Colon (tissue), 2 donors: Measurements from ENCODE around the gene ARHGAP40.

Source experiments
- FAIRE-seq: peaks from 2 replicates; lab custom pipeline; 2012; peaks lifted over from hg19 to GRCh38; lab: Jason Lieb, UNC
- donor health status: control.
- donor health status: control.

Gene ARHGAP40

DNA sequence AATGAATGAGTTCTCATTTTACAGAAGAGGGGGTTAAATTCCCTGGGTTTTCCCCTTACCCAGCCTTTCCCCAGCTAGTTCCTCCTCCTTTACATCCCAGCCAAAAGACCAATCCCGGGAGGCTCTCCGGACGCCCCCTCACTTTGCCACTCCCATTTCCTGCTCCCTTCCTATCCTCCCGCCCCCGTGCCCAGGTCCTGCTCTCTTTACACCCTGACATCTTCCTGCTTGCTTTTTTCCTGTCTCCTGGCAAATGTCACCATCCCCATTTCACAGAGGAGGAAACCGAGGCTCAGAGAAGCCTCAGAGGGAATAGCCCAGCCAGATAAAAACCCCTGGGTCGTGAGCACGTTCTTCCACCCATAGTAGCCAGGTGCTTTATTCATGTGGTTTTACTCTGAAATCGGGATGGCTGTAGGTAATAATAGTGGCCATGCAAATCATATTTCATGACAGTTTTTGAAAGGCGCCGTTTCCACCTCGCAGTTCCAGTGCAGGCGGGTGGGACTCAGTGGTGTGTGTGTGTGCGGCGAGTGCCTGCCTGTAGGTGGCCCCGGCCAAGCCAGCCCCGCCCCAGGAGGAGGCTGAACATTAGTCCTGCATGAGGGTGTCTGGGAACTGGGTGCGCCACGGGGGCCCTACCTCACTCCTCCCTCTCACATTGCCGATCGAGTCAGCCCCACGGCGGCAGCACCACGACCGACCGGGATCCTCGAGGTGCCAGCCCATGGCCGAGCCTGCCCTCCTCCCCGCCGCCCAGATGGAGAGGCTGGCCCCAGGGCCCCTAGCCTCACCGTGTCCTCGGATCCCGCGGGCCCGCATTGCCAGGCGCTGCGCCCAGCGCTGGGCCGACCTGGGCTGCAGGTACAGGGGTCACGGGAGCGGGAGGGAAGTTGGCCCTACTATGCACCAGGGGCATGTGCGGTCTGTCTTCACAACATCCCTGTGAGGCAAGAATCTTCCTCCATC lies at the start of gene ARHGAP40:
TSS of gene ARHGAP40 (plus strand) at position 594 of the 969 bp plus-strand sequence.
- FAIRE-seq: no peak

DNA sequence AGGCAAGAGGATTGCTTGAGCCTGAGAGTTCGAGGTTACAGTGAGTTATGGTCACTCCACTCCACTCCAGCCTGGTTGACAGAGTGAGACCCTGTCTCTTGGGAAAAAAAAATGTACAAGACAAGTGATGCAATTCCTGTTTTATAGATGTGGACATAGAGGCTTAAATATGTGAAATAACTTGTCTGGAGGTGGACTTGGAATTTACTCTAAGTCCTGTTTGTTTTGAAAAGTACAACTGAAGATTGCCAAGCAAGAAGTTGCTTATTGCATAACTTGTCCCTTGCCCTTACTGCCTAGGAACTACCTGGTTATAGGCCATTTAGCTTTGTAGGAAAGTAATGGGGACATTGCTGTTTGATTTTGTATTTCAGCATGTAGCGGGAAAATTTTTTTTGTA lies 46.6 kb upstream of the ARHGAP40 start:
- FAIRE-seq: no peak

DNA sequence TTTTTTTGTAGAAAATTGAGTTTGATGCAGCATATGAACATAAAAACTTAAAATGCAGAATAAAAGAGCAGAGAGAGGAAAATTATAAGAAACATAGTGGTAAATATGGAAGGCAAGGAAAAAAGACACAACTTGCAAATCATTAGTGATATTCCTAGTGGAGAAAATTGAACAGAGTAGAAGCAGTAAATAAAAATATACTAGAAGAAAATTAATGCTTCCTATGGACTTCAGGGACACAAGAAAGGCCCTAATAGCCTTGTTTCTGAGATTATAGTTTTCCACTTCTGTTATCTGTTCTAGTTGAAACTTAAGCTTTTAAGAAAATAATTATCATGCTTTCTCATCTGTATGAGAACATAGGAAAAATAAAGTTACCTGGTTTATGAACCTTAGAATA lies 46.2 kb upstream of the ARHGAP40 start:
- FAIRE-seq: no peak

DNA sequence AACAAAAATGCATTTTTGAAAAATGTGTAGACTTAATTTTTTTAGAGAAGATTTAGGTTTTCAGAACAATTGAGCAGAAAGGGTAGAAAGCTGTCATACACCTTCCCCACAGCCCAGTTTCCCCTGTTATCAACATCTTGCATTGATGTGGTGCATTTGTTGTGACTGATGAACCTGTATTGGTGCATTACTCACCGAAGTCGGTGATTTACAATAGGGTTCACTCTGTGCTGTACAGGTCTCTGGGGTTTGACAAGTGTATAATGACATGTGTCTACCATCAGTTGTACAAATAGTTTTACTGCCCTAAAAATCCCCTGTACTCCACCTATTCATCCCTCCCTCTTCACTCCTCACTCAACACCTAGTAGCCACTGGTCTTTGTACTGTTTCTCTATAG lies 44.4 kb upstream of the ARHGAP40 start:
- FAIRE-seq: no peak

DNA sequence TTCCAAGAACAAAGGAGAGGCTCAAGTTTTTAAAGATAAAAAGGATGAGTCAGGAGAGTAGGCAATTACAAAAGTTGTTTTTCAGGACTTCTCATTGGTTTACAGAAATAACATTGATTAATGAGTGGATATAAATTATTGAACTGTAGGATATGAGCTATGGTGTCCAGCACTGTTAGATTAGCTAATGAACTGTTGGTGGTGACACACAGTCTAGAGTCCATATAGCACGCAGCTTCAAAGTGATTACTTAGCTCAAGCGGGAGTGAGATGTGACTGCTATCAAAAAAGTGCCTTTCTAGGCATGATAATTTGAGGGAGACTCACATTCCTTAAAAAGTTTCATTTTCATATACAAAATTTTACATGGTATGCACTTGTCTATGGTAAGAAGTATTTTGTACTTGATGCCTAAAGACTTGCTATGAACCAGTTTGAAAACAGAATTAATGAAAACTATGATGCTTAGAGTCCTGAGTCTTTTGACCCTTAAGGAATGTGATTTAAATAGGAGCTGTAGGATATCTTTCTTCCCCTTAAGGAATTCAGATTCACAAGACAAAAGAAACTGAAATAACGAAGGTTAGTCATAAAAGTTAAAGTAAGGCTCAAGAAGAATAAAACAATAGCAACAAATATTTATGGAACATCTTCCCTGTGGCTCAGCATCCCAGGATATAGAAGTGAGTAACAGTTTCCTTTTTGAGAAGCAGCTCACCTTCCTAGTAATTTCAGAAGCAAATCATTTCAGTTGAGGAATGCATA lies 42.8 kb upstream of the ARHGAP40 start:
- no peak for FAIRE-seq

DNA sequence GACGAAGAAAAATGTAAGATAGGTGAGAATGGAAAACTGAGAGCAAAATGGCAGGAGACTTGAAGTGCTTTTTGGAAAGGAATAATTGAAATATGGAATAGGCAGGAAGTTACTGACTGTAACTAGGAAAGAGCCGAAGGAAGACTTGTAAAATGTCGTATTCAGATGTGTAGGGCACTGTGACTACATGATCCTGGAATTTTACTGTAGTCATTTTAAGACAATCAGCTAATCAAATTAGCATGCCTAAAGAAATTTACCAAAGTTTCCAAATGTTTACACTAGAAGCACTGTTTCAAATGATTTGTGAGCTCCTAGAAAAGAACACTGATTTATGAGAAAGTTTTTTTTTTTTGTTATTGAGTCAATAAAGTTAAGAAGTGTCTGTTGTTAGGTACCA lies 41.8 kb upstream of the ARHGAP40 start:
- FAIRE-seq: no peak

DNA sequence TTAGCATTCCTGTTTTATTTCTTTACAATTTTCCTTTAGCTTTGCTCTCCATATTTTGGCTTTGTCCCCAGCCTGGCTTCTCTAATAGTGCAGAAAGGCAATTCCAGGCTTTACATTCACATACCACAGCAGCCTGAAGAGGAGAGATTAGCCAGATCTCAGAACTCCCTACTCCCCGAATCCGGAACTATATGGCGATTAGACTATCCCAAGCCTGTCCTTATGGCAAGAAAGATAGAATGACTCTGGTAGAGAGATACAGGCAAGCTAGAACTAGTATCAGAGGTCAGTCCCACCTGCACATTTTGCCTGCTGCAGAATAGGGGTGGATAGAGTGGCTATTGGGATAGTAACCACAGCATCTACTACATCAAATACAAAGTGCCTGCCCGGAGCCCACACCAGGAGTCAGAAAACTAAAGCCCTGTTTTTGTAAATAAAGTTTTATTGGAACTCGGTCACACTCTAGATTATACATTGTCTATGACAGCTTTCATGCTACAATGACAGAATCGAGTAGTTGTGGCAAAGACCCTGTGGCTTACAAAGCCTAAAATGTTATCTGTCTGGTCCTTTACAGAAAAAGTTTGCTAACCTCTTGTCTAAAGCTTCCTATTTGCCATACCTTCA lies 37.7 kb upstream of the ARHGAP40 start:
- no peak for FAIRE-seq

DNA sequence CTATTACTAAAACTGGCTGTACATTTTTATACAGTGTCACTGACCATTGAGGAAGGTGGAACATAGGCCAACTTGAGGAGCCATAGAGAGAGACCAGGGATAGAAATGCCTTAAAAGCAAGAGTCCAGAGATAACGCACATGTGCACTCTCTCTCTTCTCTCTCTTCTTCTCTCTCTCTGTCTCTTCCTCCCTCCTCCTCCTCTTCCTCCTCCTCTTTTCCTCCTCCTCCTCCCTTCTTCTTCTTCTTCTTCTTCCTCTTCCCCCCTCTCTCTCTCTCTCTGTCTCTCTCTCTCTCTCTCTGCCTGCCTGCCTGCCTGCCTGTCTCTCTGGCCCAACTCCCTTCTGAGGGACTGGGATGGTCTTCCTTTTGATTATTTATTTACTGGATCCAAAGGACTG lies 36.9 kb upstream of the ARHGAP40 start:
- no peak for FAIRE-seq

DNA sequence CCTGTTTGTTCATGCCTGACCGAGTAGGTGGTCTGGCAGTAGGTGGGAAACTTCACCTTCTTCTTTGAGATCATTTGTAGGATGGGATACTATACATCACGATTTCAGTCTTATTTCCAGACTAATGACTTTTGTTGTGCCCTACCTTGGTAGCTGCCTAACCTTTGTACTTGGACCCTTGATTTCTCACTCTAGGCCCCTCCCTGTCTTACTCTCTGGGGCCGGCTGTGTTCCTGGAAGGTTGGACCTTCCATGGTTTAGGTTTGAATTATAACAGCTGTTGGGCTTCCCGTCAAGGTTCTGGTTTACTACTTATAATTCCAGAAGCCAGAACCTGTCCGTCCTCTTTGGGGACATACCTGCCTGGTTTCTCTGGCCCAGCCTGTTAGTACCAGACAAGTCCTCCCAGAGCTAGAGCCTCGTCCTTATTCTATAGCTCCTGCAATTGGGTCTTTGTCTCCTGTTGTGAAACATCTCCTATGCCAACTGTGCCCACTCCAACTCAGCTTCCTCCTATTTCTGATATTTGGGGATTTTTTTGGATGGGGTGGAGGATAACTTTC lies 35.5 kb upstream of the ARHGAP40 start:
- FAIRE-seq: no peak

DNA sequence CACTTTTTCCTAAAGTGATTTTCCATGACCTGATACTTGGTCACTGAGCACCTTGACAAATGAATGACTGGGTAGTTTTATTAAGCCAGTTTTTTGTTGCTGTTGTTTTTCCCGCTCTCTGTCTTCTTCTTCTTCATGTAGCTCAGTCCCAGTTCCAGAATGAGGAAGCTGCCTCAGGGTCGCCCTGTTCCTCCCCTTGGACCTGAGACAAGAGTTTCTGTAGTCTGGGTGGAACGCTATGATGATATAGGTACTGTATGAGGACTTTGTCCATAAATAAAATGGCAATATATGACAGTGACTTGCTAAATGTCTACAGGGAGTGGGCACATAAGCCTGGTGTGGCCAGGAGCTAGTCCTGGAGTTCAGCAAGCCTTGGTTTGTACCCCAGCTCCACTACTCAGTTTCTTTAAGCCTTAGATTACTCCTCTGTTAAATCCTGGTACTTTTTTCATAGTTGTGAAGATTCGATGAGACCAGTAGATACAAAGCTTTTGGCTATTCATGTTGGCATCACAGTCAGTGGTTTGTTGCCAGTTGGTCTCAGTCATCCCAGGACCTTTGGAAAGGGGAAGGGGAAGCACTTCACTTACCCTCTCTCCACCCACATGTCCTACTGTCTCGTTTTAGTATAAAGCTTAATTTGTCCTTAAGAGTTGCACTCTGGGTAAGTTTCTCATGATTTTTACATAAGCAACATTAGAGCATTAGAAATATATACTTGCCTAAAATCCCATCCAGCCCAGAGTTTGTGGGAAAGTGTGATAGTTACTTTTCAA lies 31.7 kb upstream of the ARHGAP40 start:
- no peak for FAIRE-seq

DNA sequence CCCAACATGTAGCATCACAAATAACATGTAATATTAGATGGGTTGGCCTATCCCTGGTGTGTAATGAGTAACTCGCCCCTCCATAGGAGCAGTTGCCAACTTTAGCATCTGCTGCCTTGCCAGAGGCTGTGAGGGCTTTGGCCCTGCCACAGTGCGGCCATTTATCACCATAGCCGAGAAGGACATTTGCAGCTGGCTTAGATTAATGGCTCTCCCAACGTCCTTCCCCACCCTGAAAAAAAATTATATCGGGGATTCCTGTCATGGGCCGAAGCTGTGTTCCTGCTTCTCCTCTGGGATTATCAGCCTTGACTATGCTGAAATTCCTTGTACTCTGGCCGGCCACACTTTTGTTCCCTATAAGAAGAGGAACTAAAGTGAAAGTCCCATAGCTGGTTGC lies 28.2 kb upstream of the ARHGAP40 start:
- no peak for FAIRE-seq

DNA sequence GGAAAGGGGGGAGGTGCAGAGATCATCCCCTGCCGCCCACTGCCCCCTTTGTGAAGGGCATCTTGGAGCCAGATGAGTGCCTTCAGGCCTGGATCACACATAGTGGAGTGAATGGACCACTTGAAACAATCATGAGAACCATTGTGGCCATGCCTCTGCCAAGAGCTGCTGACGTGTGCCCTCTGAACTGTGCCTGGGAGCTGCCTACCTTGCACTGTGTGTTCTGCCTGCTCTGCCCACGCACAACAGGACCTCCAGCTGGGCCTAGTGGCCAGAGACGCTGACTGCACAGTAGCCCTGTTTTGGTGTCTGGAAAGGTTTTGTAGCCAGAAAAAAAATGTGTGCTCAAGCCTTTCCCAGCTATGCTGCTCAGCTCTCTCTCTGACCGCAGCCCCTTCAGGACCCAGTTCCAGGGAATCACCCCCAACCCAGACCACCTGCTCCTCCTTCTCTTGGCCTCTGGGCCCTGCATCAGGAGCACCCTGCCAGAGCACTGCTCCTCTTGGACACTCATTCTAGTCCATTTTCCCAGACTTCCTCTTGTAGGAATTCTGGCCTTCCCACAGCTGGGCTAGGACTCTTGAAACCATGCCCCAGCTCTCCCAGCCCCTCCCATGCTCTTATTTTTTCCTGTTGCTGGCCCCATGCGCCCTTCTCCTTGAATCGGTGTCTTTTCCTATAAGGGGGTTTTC lies 22.2 kb upstream of the ARHGAP40 start:
- FAIRE-seq: no peak

DNA sequence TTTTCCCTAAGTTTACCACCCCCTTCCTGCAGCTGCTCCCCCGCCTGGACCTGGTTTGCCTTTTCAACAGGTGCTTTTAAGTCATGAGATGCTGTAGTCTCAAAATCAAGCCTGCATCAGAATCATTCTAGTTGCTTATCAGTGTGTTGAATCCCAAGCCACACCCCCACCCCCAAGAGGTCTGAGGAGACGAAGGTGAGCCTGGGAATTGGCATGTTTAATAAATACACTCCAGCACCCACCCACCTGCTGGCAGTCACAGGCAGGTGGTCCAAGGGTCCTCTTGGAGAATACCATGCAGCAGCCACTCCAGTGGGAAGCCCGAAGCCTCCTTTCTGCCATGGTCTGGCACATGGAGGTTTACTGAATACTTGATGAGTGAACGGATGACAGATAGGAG lies 21.7 kb upstream of the ARHGAP40 start:
- no peak for FAIRE-seq

DNA sequence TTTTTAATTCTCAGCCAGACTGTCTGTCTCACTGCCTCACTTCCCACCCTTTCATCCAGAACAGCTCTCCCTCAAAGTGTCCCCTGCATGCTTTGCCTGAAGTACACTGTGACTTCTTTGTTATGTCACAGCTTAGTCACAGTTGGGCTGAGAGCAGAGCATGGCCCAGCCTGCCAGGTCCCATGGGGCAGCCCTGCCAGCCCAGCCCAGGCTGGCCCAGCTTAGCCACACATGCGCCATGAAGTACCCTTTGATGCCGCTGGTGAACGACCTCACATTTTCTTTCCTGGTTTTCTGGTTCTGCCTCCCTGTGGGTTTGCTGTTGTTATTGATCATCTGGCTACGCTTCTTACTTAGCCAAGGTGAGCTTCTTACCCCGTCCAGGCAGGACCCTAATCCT lies 20.6 kb upstream of the ARHGAP40 start, which contains the start of gene ADIG:
TSS of gene ADIG (plus strand) at position 185 of the 400 bp plus-strand sequence. CDS start at position 239, 54 bp downstream.
- no peak for FAIRE-seq

DNA sequence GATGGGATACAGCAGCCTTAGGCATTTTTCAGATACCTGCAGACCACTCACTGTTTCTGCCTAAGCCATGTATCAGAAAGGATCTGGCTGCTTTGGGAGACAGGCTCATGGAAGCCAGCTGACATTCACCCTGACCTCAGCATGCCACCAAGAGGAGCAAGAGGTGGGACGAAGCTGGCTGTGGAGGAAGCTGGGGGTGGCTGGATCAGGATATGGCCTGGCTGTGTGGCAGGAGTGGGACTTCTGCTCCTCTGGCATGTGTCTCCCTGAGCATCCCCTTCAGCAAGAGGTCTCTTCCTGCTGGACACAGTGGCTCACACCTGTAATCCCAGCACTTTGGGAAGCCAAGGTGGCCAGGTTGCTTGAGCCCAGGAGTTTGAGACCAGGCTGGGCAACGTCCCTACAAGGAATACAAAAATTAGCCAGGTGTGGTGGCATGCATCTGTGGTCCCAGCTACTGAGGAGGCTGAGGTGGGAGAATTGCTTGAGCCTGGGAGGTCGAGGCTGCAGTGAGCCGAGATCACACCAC lies 19.7 kb upstream of the ARHGAP40 start:
- no peak for FAIRE-seq

DNA sequence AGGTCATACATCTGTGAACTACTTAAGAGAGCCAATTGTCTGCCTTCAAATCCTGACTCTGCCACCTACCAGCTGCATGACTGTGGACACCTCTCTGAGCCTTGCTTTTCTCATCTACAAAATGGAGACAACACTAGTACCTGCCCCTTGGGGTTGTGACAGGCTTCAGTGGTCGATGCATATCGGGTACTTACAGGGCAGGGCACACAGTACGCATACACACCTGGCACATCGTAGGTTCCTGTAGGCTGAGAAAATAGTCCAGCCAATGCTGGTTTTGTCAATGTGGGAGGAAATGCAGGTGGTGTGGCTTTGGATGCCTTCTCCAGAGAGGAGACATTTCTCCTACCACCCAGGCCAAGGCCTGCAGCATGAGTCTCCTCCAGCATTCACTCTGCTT lies 18.3 kb upstream of the ARHGAP40 start:
- FAIRE-seq: no peak

DNA sequence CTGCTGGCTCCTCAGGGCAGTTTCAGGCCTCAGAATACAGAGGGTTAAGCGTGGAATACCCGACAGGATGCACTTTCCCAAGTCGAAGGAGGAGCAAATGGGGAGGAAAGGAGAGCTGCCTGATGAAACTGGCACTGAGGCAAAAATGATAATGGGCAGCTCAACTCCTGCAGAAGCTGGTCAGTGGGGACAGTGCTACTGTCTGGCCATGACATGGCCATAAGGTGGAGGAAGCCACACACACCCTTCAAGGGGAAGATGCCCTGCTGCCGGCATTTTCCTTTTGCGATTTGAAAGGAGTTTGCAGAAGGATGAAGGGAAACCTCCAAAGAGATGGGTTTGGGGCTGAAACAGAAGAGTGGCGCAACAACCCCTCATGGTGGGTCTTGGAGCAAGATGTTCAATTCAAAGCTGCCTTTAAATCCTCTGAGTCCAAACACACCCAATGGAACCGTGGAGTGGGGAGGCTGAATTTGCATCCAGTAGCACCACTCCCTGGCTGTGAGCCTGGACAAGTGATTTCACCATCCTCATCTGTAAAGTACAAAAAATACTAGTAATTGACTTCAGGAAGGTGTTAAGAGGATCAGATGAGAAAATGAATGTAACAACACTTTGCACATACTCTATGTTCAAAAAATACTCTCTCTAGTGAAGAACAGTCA lies 17.4 kb upstream of the ARHGAP40 start:
- no peak for FAIRE-seq

DNA sequence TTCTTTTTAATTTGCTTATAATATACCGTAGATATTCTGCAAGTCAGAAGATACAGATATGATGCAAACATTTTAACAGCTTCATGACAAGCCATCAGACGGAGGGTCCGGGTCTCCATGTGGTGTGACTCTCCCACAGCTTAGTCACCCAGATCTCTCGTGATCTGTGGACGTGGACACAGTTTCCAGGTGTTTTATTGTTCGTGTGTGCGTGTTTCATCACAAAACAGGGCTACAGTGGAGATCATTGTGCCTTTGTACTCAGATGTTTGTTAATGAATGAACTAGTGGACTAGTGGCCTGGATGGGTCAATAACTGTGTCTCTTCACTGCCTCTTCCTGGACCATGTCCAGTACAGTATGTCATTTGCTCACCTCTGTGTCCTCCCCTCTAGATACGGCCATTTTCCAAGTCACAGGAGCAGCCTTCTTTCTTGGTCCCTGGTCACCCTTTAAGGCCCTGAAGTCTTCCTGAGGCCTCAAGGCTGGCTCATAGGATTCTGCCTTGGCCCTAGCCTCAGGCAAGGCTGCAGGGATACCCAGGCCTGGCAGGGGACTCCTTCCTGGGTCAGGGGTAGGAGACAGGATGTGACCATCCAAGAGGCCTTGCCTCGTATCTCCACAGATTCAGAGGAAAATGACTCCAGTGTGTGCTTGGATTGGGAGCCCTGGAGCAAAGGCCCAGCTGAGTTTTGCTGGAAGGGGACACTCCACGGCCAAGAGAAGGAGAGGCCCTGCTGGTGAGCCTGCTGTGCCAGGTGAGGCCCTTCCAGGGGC lies 16.0 kb upstream of the ARHGAP40 start:
- FAIRE-seq: no peak

DNA sequence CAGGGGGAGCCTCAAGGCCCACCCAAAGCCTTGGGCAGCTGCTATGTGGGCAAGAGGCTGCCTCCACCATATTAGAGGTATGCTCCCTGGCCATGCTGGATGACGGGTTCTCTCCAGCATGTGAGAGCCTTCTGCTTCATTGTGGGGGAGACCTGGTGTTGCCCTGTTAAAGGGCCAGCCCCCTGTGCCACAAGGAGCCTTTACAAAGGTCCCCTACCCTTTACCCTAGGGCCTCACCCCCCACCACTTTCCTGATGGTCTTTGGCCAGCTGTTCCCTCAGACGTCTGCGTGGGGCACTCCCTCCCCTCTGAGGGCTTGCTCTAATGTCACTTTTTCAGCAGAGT lies 15.5 kb upstream of the ARHGAP40 start:
- no peak for FAIRE-seq
